HEK293 (cell line): Measurements from ENCODE around the gene PAQR6.

ENCODE experiments used
- CTCF ChIA-PET: fragments of 350-600 bp; formaldehyde crosslinking; extraction: SDS; loops from one replicate; lab custom pipeline; 2021; ENCODE audit warnings: antibody characterized with exemption; lab: Yijun Ruan, JAX
- POLR2A ChIA-PET: fragments of 300-600 bp; formaldehyde crosslinking; extraction: SDS; loops from one replicate; lab custom pipeline; 2020; ENCODE audit warnings: antibody characterized with exemption, inconsistent platforms; lab: Yijun Ruan, JAX
- H3K27ac ChIP-seq: fragments of 200-500 bp; sonication (Bioruptor generic); 2 replicates; pipeline ENCODE4 v1.5.1; 2014; ENCODE audit warnings: low read depth, low read length, control low read depth, inconsistent platforms; ENCODE audit errors: extremely low read depth
- H3K36me3 ChIP-seq, 2 experiments: fragments of 200-500 bp in 1 of 2; sonication (Bioruptor generic) in 1 of 2; 1 replicate in 1 of 2; 2 replicates in 1 of 2; pipeline ENCODE4 v1.5.1; 2014 to 2017; ENCODE audit warnings: inconsistent platforms in 2 of 2, low read length in 2 of 2; ENCODE audit not compliant: control insufficient read depth in 2 of 2, insufficient read depth in 1 of 2
- H3K4me1 ChIP-seq: fragments of 200-500 bp; sonication (Bioruptor generic); 2 replicates; pipeline ENCODE4 v1.5.1; 2014; ENCODE audit warnings: mild to moderate bottlenecking, low read length, inconsistent platforms; ENCODE audit not compliant: control insufficient read depth, insufficient read depth
- H3K4me3 ChIP-seq: 2 replicates; pipeline ENCODE4 v1.5.1; 2011; ENCODE audit warnings: low read depth, mild to moderate bottlenecking, control low read depth, low read length, moderate library complexity
- H3K9me3 ChIP-seq: fragments of 200-500 bp; sonication (Bioruptor generic); 2 replicates; pipeline ENCODE4 v1.5.1; 2014; ENCODE audit warnings: low read depth, low read length, inconsistent platforms; ENCODE audit not compliant: control insufficient read depth, insufficient read depth
- BCL11B ChIP-seq: fragments of 450-650 bp; formaldehyde crosslinking; IDR thresholded peaks from 2 replicates; pipeline ENCODE4 v1.5.1; 2016; ENCODE audit warnings: low read depth, missing biosample characterization, missing genetic modification characterization
- GFI1B ChIP-seq: fragments of 450-650 bp; formaldehyde crosslinking; IDR thresholded peaks from 2 replicates; pipeline ENCODE4 v1.5.1; 2016; ENCODE audit warnings: missing biosample characterization, missing genetic modification characterization
- HOXD13 ChIP-seq: sonication (generic); formaldehyde crosslinking; IDR thresholded peaks from 2 replicates; pipeline ENCODE4 v1.8.0; 2022; ENCODE audit warnings: missing genetic modification reagents, borderline replicate concordance
- PBX3 ChIP-seq: sonication (generic); formaldehyde crosslinking; IDR thresholded peaks from 2 replicates; pipeline ENCODE4 v1.8.1; 2022; ENCODE audit warnings: mild to moderate bottlenecking, moderate library complexity, missing genetic modification reagents
- ZBTB8A ChIP-seq: fragments of 450-650 bp; formaldehyde crosslinking; IDR thresholded peaks from 2 replicates; pipeline ENCODE4 v1.5.1; 2016; ENCODE audit warnings: missing biosample characterization, missing genetic modification characterization
- ZNF114 ChIP-seq: fragments of 450-650 bp; formaldehyde crosslinking; IDR thresholded peaks from 2 replicates; pipeline ENCODE4 v1.5.0; 2017; ENCODE audit warnings: missing biosample characterization, missing genetic modification characterization
- ZNF146 ChIP-seq: fragments of 450-650 bp; formaldehyde crosslinking; IDR thresholded peaks from 2 replicates; pipeline ENCODE4 v1.5.1; 2016; ENCODE audit warnings: missing biosample characterization, missing genetic modification characterization
- ZNF362 ChIP-seq: fragments of 450-650 bp; formaldehyde crosslinking; IDR thresholded peaks from 2 replicates; pipeline ENCODE4 v1.5.1; 2016; ENCODE audit warnings: missing biosample characterization, missing genetic modification characterization
- ZNF398 ChIP-seq: fragments of 450-650 bp; formaldehyde crosslinking; IDR thresholded peaks from 2 replicates; pipeline ENCODE4 v1.5.1; 2017; ENCODE audit warnings: missing biosample characterization, missing genetic modification characterization
- ZNF488 ChIP-seq: fragments of 450-650 bp; formaldehyde crosslinking; IDR thresholded peaks from 2 replicates; pipeline ENCODE4 v1.5.1; 2016; ENCODE audit warnings: missing biosample characterization, missing genetic modification characterization
- ZNF600 ChIP-seq: fragments of 450-650 bp; formaldehyde crosslinking; IDR thresholded peaks from 2 replicates; pipeline ENCODE4 v1.5.1; 2016; ENCODE audit warnings: missing biosample characterization, missing genetic modification characterization
- ZNF76 ChIP-seq: fragments of 450-650 bp; formaldehyde crosslinking; IDR thresholded peaks from 2 replicates; pipeline ENCODE4; 2016; ENCODE audit warnings: low read depth, missing biosample characterization, missing genetic modification characterization, borderline replicate concordance
- ZNF777 ChIP-seq: fragments of 450-650 bp; formaldehyde crosslinking; IDR thresholded peaks from 2 replicates; pipeline ENCODE4 v1.5.1; 2017; ENCODE audit warnings: missing biosample characterization, missing genetic modification characterization, borderline replicate concordance

PAQR6 gene

GRCh38 chr1:156246241-156246780 lies 1.5 kb downstream of the PAQR6 start (continued):
- no peak for TF ChIP-seq ZNF488

- Histone ChIP-seq H3K36me3 (peaks cover 0 to 30% of the 10 kb centered on the region in 2 experiments; a peak in 1 of 3 replicates), H3K27ac (no peak overlapping the region), H3K4me3 (no peak overlapping the region), H3K9me3 (no peaks in the 10 kb centered on the region), H3K4me1 (no peaks in the 10 kb centered on the region)
- POLR2A ChIA-PET = interaction anchor here (0.8 to 1.1 kb wide), 2 partner anchors 28 to 37 kb away, joined by 3 read pairs; partner anchors contain the start of gene SMG5
- TF ChIP-seq ZNF146 (tag by site-specific recombination) = no peak
- no peak for TF ChIP-seq ZNF398 (tag by site-specific recombination)
- no peak for TF ChIP-seq PBX3
- no peak for TF ChIP-seq ZNF114 (tag by site-specific recombination)
- TF ChIP-seq ZNF777 (tag by site-specific recombination) = no peak
- no peak for TF ChIP-seq GFI1B
- TF ChIP-seq ZBTB8A (tag by site-specific recombination) = no peak
- CTCF ChIA-PET = interaction anchor here (0.7 to 1.6 kb wide), 4 partner anchors 18 to 105 kb away, joined by 3 to 6 read pairs (median 4); no protein-coding TSS in a partner anchor
Observed at GRCh38 chr1:156245451-156246232, 2.2 kb downstream of the PAQR6 start.

GRCh38 chr1:156244712-156245111 lies 3.1 kb downstream of the PAQR6 start:
- Histone ChIP-seq H3K4me3 (no peak overlapping the region), H3K27ac (no peak overlapping the region), H3K36me3 (peaks cover 0 to 21% of the 10 kb centered on the region in 2 experiments; a peak in 1 of 3 replicates), H3K4me1 (no peaks in the 10 kb centered on the region), H3K9me3 (no peaks in the 10 kb centered on the region)
- CTCF ChIA-PET = interaction anchor here (1.4 to 1.6 kb wide), 2 partner anchors 20 to 104 kb away, joined by 4 to 6 read pairs; no protein-coding TSS in a partner anchor
- TF ChIP-seq ZNF362 (no peak), ZNF600 (peak; percentile 39)
- POLR2A ChIA-PET = interaction anchor here (0.6 to 0.9 kb wide), 2 partner anchors 20 to 32 kb away, joined by 3 to 5 read pairs; partner anchors contain the start of gene PMF1

- H3K4me3 ChIP-seq = no peak overlapping the region
- TF ChIP-seq HOXD13 (no peak), BCL11B (0 out of 2 replicates have a peak, but pooled peaks have one; percentile 10), ZNF76 (no peak)
- no peaks in the 10 kb centered on the region for H3K9me3 ChIP-seq
- H3K36me3 ChIP-seq = peaks cover 0 to 20% of the 10 kb centered on the region in 2 experiments; a peak in 1 of 3 replicates
- no peaks in the 10 kb centered on the region for H3K4me1 ChIP-seq
- ChIA-PET CTCF (interaction anchor here (1.4 kb wide), 1 partner anchor 19 kb away, joined by 6 read pairs; no protein-coding TSS in a partner anchor), POLR2A (interaction anchor here (0.6 to 0.9 kb wide), 2 partner anchors 19 to 31 kb away, joined by 3 to 5 read pairs; partner anchors contain the start of gene PMF1)
- H3K27ac ChIP-seq = no peak overlapping the region
Observed at GRCh38 chr1:156244126-156244525, 3.7 kb downstream of the PAQR6 start.
